AG09309 (cell line): Measurements from ENCODE around the gene OSBPL8.

Source experiments
- DNase-seq: peaks from one replicate; pipeline ENCODE4 v3.0.0-alpha.2; 2010; ENCODE audit warnings: low read depth
- H3K4me3 ChIP-seq: 2 replicates; pipeline ENCODE4 v1.5.1; 2011; ENCODE audit warnings: mild to moderate bottlenecking, low read depth, low read length, moderate library complexity; ENCODE audit not compliant: control insufficient read depth
- CTCF ChIP-seq: IDR thresholded peaks from 2 replicates; pipeline ENCODE4 v1.5.1; 2011; ENCODE audit warnings: mild to moderate bottlenecking, low read depth, low read length, inconsistent platforms; ENCODE audit not compliant: insufficient read depth, control insufficient read depth; ENCODE audit errors: missing control alignments

Gene OSBPL8

GRCh38 chr12:76556368-76556767, 3.2 kb downstream of the OSBPL8 start:
- TF ChIP-seq CTCF = no peak
- H3K4me3 ChIP-seq = no peak overlapping the region
- no peak for DNase-seq

- no peak for TF ChIP-seq CTCF
- H3K4me3 ChIP-seq = no peak overlapping the region
- DNase-seq = no peak
These were observed 3.8 kb downstream of the OSBPL8 start for GRCh38 chr12:76555797-76556196.

- no peak overlapping the region for H3K4me3 ChIP-seq
- no peak for DNase-seq
- no peak for TF ChIP-seq CTCF
These were observed 4.3 kb downstream of the OSBPL8 start for GRCh38 chr12:76555231-76555767.

- no peak overlapping the region for H3K4me3 ChIP-seq
- DNase-seq = no peak
- no peak for TF ChIP-seq CTCF
These were observed 5.0 kb downstream of the OSBPL8 start for GRCh38 chr12:76554405-76555230.

- TF ChIP-seq CTCF = no peak
- no peak overlapping the region for H3K4me3 ChIP-seq
- no peak for DNase-seq
These were observed 7.1 kb downstream of the OSBPL8 start for GRCh38 chr12:76552343-76552938.

GRCh38 chr12:76551482-76551888, 8.1 kb downstream of the OSBPL8 start:
- DNase-seq = no peak
- TF ChIP-seq CTCF = no peak
- no peak overlapping the region for H3K4me3 ChIP-seq
